ENCODE results near the gene CHD9.

GRCh38 chr16:53209877-53210276, 155.1 kb downstream of the CHD9 start:
- TF ChIP-seq POLR2A (IDR thresholded peaks at IDR 0.05; ENCODE audit: extremely low read depth, insufficient read length) (no peak), CTCF (IDR thresholded peaks at IDR 0.05; ENCODE audit: low read depth, low read length) (no peak), MAX (IDR thresholded peaks at IDR 0.05; ENCODE audit: low read depth, low read length) (no peak), MYC (IDR thresholded peaks at IDR 0.05; ENCODE audit: low read depth, low read length) (no peak)
